Smooth muscle cell (in vitro differentiated cells): Measurements from ENCODE around the gene SOX6. TPM values are rescaled to one million over a fixed set of nuclear protein-coding genes. Genes with fewer than 3 reads are reported as not detected.
A peak's percentile ranks its signal among the peaks of the same experiment; 100 is the strongest.

Experiments used
- DNase-seq: peaks from one replicate; lab custom pipeline; 2025; ENCODE audit not compliant: unreplicated experiment; lab: John Stamatoyannopoulos, UW
- H2AFZ ChIP-seq: fragments of 200-600 bp; sonication (generic); 2 replicates; pipeline ENCODE4 v1.6.0; 2016; ENCODE audit warnings: antibody characterized with exemption, low read depth, mild to moderate bottlenecking
- H3F3A ChIP-seq: fragments of 200-600 bp; sonication (generic); 2 replicates; pipeline ENCODE4 v1.6.0; 2017; ENCODE audit warnings: antibody characterized with exemption, low read depth
- H3K27ac ChIP-seq: fragments of 200-600 bp; sonication (generic); 2 replicates; pipeline ENCODE4 v1.5.1; 2016; ENCODE audit warnings: low read depth, mild to moderate bottlenecking
- H3K27me3 ChIP-seq: fragments of 200-600 bp; sonication (generic); 2 replicates; pipeline ENCODE4 v1.6.1; 2016; ENCODE audit warnings: low read depth, mild to moderate bottlenecking
- H3K36me3 ChIP-seq: fragments of 200-600 bp; sonication (generic); 2 replicates; pipeline ENCODE4 v1.5.1; 2016; ENCODE audit warnings: low read depth
- H3K4me1 ChIP-seq: fragments of 200-600 bp; sonication (generic); 2 replicates; pipeline ENCODE4 v1.5.1; 2016; ENCODE audit warnings: low read depth
- H3K4me2 ChIP-seq: fragments of 200-600 bp; sonication (generic); 2 replicates; pipeline ENCODE4 v1.6.0; 2016; ENCODE audit warnings: mild to moderate bottlenecking
- H3K4me3 ChIP-seq: fragments of 200-600 bp; sonication (generic); 2 replicates; pipeline ENCODE4 v1.5.1; 2016; ENCODE audit warnings: mild to moderate bottlenecking
- H3K79me2 ChIP-seq: fragments of 200-600 bp; sonication (generic); 2 replicates; pipeline ENCODE4 v1.6.0; 2016; ENCODE audit warnings: low read depth, mild to moderate bottlenecking
- H3K9ac ChIP-seq: fragments of 200-600 bp; sonication (generic); 2 replicates; pipeline ENCODE4 v1.6.0; 2016; ENCODE audit warnings: low read depth
- H3K9me3 ChIP-seq: fragments of 200-600 bp; sonication (generic); replicated peaks from 2 replicates; pipeline ENCODE4 v1.5.1; 2016; ENCODE audit warnings: low read depth
- H4K20me1 ChIP-seq: fragments of 200-600 bp; sonication (generic); 2 replicates; pipeline ENCODE4 v1.6.0; 2016; ENCODE audit warnings: low read depth
- WGBS: methylation state at CpG from one replicate; pipeline ENCODE4 v1.1.7; 2016; ENCODE audit warnings: low lambda C conversion rate; 5-methylcytosine and 5-hydroxymethylcytosine counted together
- polyA plus RNA-seq: library from polyadenylated mRNA; unstranded; fragments of >200 nt; fragmentation: Nextera tagmentation; extraction: Ambion mirVana; gene quantifications from 2 replicates; pipeline ENCODE4 v1.2.1, GENCODE V29; 2016
- total RNA-seq: library from RNA; depleted of rRNA; stranded (reverse); fragments of >200 nt; gene quantifications from 2 replicates; pipeline ENCODE4 v1.2.3, GENCODE V29; 2014
- TF ChIP-seq, protein P1 (sequence below): fragments of 200-600 bp; sonication (generic); IDR thresholded peaks from 2 replicates; pipeline ENCODE4 v1.5.1; 2017; ENCODE audit warnings: borderline replicate concordance, mild to moderate bottlenecking, antibody characterized with exemption; ENCODE audit not compliant: insufficient read depth, poor library complexity, severe bottlenecking

The SOX6 gene
- total and polyA plus RNA-seq, 2 experiments from 2014 or later: 11.2 to 27.6 TPM

DNA sequence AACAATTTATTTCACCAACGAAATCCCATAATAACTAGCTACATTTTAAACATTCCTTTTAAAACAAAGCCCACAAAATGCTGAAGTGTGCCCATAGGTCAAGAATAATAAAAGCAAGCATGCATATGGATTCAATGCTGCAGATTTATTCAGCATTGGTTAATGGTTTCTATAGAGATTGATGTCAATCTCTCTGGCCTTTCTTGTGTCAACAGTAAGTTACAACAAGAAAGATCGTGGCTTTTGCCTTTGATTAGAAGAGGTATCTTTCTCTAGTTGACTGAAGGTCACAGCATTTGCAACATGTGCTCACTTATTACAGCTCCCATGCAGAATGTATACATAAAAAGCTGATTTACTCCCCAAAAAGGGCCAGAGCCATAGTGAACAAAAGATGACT is 1.4 kb upstream of the SOX6 start:
- Histone ChIP-seq H3K9ac (no peak overlapping the region), H3K4me1 (peaks cover 20% of the 10 kb centered on the region), H2AFZ (no peak overlapping the region), H3K27ac (peak overlapping the region; percentile 78), H3K27me3 (no peaks in the 10 kb centered on the region), H3K36me3 (no peaks in the 10 kb centered on the region), H3K4me3 (no peak overlapping the region), H3K79me2 (peaks cover 38% of the 10 kb centered on the region), H4K20me1 (peaks cover 7% of the 10 kb centered on the region), H3F3A (peaks cover 9% of the 10 kb centered on the region), H3K4me2 (peak overlapping the region; percentile 65), H3K9me3 (no peaks in the 10 kb centered on the region)
- WGBS: 74% methylated on average over 2 of the region's 2 CpGs
- DNase-seq: no peak
- TF ChIP-seq, protein P1, sequence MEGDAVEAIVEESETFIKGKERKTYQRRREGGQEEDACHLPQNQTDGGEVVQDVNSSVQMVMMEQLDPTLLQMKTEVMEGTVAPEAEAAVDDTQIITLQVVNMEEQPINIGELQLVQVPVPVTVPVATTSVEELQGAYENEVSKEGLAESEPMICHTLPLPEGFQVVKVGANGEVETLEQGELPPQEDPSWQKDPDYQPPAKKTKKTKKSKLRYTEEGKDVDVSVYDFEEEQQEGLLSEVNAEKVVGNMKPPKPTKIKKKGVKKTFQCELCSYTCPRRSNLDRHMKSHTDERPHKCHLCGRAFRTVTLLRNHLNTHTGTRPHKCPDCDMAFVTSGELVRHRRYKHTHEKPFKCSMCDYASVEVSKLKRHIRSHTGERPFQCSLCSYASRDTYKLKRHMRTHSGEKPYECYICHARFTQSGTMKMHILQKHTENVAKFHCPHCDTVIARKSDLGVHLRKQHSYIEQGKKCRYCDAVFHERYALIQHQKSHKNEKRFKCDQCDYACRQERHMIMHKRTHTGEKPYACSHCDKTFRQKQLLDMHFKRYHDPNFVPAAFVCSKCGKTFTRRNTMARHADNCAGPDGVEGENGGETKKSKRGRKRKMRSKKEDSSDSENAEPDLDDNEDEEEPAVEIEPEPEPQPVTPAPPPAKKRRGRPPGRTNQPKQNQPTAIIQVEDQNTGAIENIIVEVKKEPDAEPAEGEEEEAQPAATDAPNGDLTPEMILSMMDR: no peak

DNA sequence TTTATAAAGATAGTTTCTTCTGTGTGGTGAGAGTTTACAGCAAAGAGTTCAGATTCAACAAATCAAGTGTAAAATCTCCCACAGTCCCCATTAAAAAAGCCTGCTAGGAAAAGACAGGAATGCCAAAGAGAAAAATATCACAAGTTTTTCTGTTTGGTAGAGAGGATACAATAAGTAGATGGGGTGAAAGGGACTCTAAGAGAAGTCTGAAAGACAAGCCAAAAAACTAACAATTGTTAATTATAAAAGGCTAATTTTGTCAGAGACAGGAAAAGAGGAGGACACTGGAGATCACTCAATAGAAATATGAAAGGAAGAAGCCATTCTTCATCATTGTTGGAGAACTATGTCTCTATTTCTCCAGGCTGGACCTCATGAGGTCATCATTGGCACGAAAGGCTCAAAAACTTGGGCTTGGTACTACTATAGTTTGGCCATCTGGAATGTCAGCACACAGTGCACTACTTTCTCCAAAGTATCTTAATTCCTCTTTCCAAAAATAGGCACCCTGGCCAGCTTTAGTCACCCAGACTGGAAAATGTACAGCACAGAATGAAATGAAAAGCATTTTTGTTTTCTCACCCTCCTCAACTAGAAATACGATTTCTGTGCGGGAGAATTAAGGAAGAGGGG is 531 bp upstream of the SOX6 start:
- Histone ChIP-seq H3K27ac (peak overlapping the region; percentile 78), H2AFZ (no peak overlapping the region), H3K79me2 (peaks cover 34% of the 10 kb centered on the region), H3K4me1 (peaks cover 20% of the 10 kb centered on the region), H3K36me3 (no peaks in the 10 kb centered on the region), H3K9me3 (no peaks in the 10 kb centered on the region), H3K4me2 (peak overlapping the region; percentile 65), H3K4me3 (no peak overlapping the region), H4K20me1 (peaks cover 7% of the 10 kb centered on the region), H3K27me3 (no peaks in the 10 kb centered on the region), H3F3A (peaks cover 9% of the 10 kb centered on the region), H3K9ac (peak overlapping the region; percentile 29)
- no peak for DNase-seq
- TF ChIP-seq, protein P1: no peak
- 35% methylated on average over 3 of the region's 3 CpGs for WGBS

DNA sequence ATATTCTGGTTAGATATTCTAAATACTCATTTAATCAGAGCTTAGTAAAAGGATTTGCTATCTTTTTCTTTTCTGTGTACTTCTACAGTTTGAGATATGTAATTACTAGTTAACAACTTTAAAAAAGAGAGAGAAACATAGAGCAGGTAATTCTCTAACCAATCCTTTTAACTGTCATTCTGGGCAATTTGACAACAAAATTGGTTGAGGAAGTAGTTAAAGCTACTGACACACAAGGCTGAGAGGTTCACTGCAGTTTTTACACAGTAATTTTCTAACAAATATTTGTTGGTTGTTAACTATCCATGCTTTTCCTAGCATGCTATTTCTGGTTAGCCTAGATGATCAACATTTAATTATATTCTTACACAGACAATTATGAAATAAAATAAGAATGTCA is 3.6 kb downstream of the SOX6 start:
- Histone ChIP-seq H3K4me1 (peaks cover 18% of the 10 kb centered on the region), H4K20me1 (peaks cover 7% of the 10 kb centered on the region), H3K27ac (no peak overlapping the region), H3K27me3 (no peaks in the 10 kb centered on the region), H3K9me3 (no peaks in the 10 kb centered on the region), H3K4me2 (peak overlapping the region; percentile 7), H3F3A (peaks cover 9% of the 10 kb centered on the region), H3K9ac (no peak overlapping the region), H3K79me2 (peaks cover 25% of the 10 kb centered on the region), H3K36me3 (no peaks in the 10 kb centered on the region), H2AFZ (no peak overlapping the region), H3K4me3 (no peak overlapping the region)
- TF ChIP-seq, protein P1: no peak
- no peak for DNase-seq

DNA sequence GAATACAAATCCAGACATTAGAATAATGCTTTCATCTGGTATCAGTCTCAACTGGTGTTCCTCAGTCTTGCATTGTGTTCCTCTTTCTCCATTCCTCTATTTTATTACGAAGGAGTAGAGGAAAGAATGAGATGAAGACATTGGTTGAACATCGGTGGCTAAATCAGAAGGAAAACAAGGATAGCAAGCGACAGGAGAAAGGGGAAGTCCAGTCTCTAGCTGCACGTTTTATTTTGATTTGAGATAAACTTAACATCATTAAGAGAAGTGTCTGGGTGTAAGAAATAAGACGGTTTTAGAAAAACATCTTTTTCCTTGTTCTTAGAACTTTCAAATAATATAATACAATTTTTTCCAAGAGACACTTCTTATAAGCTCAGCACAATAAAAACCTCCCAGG is 6.2 kb downstream of the SOX6 start:
- no peak overlapping the region for H2AFZ ChIP-seq
- H3K9ac ChIP-seq: no peak overlapping the region
- TF ChIP-seq, protein P1: no peak
- peaks cover 39% of the 10 kb centered on the region for H3K79me2 ChIP-seq
- H3K4me2 ChIP-seq: no peak overlapping the region
- WGBS: 85% methylated on average over 5 of the region's 5 CpGs
- no peak for DNase-seq
- no peaks in the 10 kb centered on the region for H3K9me3 ChIP-seq
- H3K27me3 ChIP-seq: no peaks in the 10 kb centered on the region
- no peak overlapping the region for H3K4me3 ChIP-seq
- H3K36me3 ChIP-seq: no peaks in the 10 kb centered on the region
- H3K4me1 ChIP-seq: no peaks in the 10 kb centered on the region
- H3K27ac ChIP-seq: no peak overlapping the region
- no peaks in the 10 kb centered on the region for H4K20me1 ChIP-seq
- no peaks in the 10 kb centered on the region for H3F3A ChIP-seq
